K562 (cell line): ENCODE measurements around the gene SULT2A1. TPM values are rescaled to one million over a fixed set of nuclear protein-coding genes. Genes with fewer than 3 reads are reported as not detected.

Experiments used
- ATAC-seq: fragments of 200-7000 bp; cut with Tn5 transposase; 3 replicates; pipeline ENCODE4 v1.9.1; 2020; ENCODE audit warnings: moderate library complexity
- BruUV-seq: library from RNA; stranded (reverse); fragments of 400-500 nt; replicated peaks from 2 replicates; lab custom pipeline; 2021; lab: Mats Ljungman, UMichigan
- CTCF ChIA-PET: fragments of 300-600 bp; formaldehyde crosslinking; extraction: SDS; loops from one replicate; lab custom pipeline; 2021; ENCODE audit warnings: low intra/inter-chr PET ratio; lab: Yijun Ruan, JAX
- POLR2A ChIA-PET: fragments of 300-600, 350-650 bp; sonication (Branson Sonifier 250); formaldehyde crosslinking; extraction: SDS; loops from one replicate; lab custom pipeline; 2021; ENCODE audit warnings: antibody characterized with exemption, inconsistent platforms; lab: Yijun Ruan, JAX
- DNase-seq, 4 experiments: peaks; one replicate each; pipeline versions ENCODE4 v3.0.0 to v3.0.0-alpha.2; 2011 to 2018; ENCODE audit warnings: low spot score in 3 of 4, mixed read lengths in 3 of 4; ENCODE audit errors: extremely low read depth in 1 of 4
- FAIRE-seq: peaks from 2 replicates; lab custom pipeline; 2011; peaks lifted over from hg19 to GRCh38; lab: Jason Lieb, UNC
- H2AFZ ChIP-seq: 2 replicates; pipeline ENCODE4 v1.6.0; 2011; ENCODE audit warnings: low read depth, low read length, control low read depth, inconsistent platforms
- H3K27ac ChIP-seq: fragments of 200-600 bp; 3 replicates; pipeline ENCODE4 v1.8.0; 2011; ENCODE audit warnings: low read depth, mild to moderate bottlenecking, control low read depth, inconsistent platforms, low read length, moderate library complexity, mixed read lengths; ENCODE audit errors: extremely low read depth
- H3K27me3 ChIP-seq, 2 experiments: fragments of 300-600 bp in 1 of 2; 2 replicates in 1 of 2; 3 replicates in 1 of 2; pipeline versions ENCODE4 v1.6.0 to v1.8.0; 2011; ENCODE audit warnings: inconsistent platforms in 2 of 2, low read length in 2 of 2, mild to moderate bottlenecking in 1 of 2, mixed read lengths in 1 of 2, moderate library complexity in 1 of 2; ENCODE audit not compliant: control insufficient read depth in 2 of 2, insufficient read depth in 2 of 2
- H3K36me3 ChIP-seq: fragments of 300-600 bp; 3 replicates; pipeline ENCODE4 v1.8.0; 2011; ENCODE audit warnings: mild to moderate bottlenecking, low read length, inconsistent platforms; ENCODE audit not compliant: control insufficient read depth, insufficient read depth
- H3K4me1 ChIP-seq, 2 experiments: fragments of 200-600 bp in 1 of 2; replicated peaks in 1 of 2; 2 replicates in 1 of 2; 3 replicates in 1 of 2; pipeline versions ENCODE4 v1.5.1 to v1.8.0; 2011; ENCODE audit warnings: inconsistent platforms in 2 of 2, low read length in 2 of 2, mild to moderate bottlenecking in 1 of 2, mixed read lengths in 1 of 2, moderate library complexity in 1 of 2; ENCODE audit not compliant: control insufficient read depth in 2 of 2, insufficient read depth in 2 of 2
- H3K4me2 ChIP-seq: 2 replicates; pipeline ENCODE4 v1.6.1; 2011; ENCODE audit warnings: low read length, control low read depth, inconsistent platforms, mixed read lengths; ENCODE audit not compliant: insufficient read depth
- H3K4me3 ChIP-seq: fragments of 200-600 bp; sonication (generic), shearing (Covaris generic); 2 replicates; pipeline ENCODE4 v1.5.1; 2016; ENCODE audit warnings: control low read depth, inconsistent platforms
- H3K79me2 ChIP-seq: fragments of 200-600 bp; 3 replicates; pipeline ENCODE4 v1.8.0; 2011; ENCODE audit warnings: low read length, inconsistent platforms; ENCODE audit not compliant: control insufficient read depth, insufficient read depth
- H3K9ac ChIP-seq, 2 experiments: 2 replicates each; pipeline versions ENCODE4 v1.6.0 to v1.6.1; 2011; ENCODE audit warnings: low read depth in 2 of 2, low read length in 2 of 2, control low read depth in 1 of 2, inconsistent platforms in 1 of 2, mild to moderate bottlenecking in 1 of 2, mixed read lengths in 1 of 2; ENCODE audit not compliant: insufficient read depth in 1 of 2
- H3K9me1 ChIP-seq: one replicate; pipeline ENCODE4 v1.6.0; 2011; ENCODE audit warnings: inconsistent platforms, mild to moderate bottlenecking, low read length, moderate library complexity; ENCODE audit not compliant: control insufficient read depth, insufficient read depth
- H3K9me3 ChIP-seq: replicated peaks from 2 replicates; pipeline ENCODE4 v1.5.1; 2011; ENCODE audit warnings: low read depth, low read length, inconsistent platforms; ENCODE audit not compliant: control insufficient read depth, insufficient read depth
- H4K20me1 ChIP-seq: replicated peaks from 2 replicates; pipeline ENCODE4 v1.6.1; 2011; ENCODE audit warnings: low read length, inconsistent platforms, mixed read lengths; ENCODE audit not compliant: control insufficient read depth, insufficient read depth
- CEBPZ ChIP-seq: fragments of 150-350 bp; IDR thresholded peaks from 2 replicates; pipeline ENCODE4 v1.6.1; 2014; ENCODE audit warnings: low read depth, mild to moderate bottlenecking, low read length, borderline replicate concordance
- CREB1 ChIP-seq, 2 experiments: sonication (generic) in 1 of 2; formaldehyde crosslinking in 1 of 2; IDR thresholded peaks; 2 replicates each; pipeline versions ENCODE4 v1.6.1 to v1.8.0; 2012 to 2022; ENCODE audit warnings: inconsistent platforms in 1 of 2, mild to moderate bottlenecking in 1 of 2, missing genetic modification reagents in 1 of 2, moderate library complexity in 1 of 2
- RBM22 ChIP-seq: fragments of 200-400 bp; formaldehyde crosslinking; IDR thresholded peaks from 2 replicates; pipeline ENCODE4 v1.6.1; 2018; ENCODE audit warnings: low read length, low read depth; ENCODE audit not compliant: poor library complexity, severe bottlenecking
- RBM34 ChIP-seq: fragments of 200-400 bp; formaldehyde crosslinking; IDR thresholded peaks from 2 replicates; pipeline ENCODE4 v1.6.1; 2018; ENCODE audit warnings: low read length, borderline replicate concordance; ENCODE audit not compliant: insufficient read depth
- REST ChIP-seq, 2 experiments: fragments of 450-650 bp; formaldehyde crosslinking in 1 of 2; IDR thresholded peaks; 2 replicates each; pipeline versions ENCODE4 v1.4.0 to v1.6.1; 2014 to 2020; ENCODE audit warnings: mild to moderate bottlenecking in 2 of 2, borderline replicate concordance in 1 of 2, low read depth in 1 of 2
- TCF7L2 ChIP-seq: fragments of 150-350 bp; IDR thresholded peaks from 2 replicates; pipeline ENCODE4 v1.6.1; 2016; ENCODE audit warnings: low read depth, mild to moderate bottlenecking, low read length, moderate library complexity
- THAP7 ChIP-seq: fragments of 250-450 bp; sonication (Bioruptor Pico); IDR thresholded peaks from 2 replicates; pipeline ENCODE4 v1.5.0; 2021
- ZBTB1 ChIP-seq: sonication (generic); formaldehyde crosslinking; IDR thresholded peaks from 2 replicates; pipeline ENCODE4 v1.8.1; 2023; ENCODE audit warnings: missing genetic modification reagents, low read depth, mild to moderate bottlenecking, borderline replicate concordance
- ZNF584 ChIP-seq: fragments of 200-800 bp; sonication (Bioruptor generic); IDR thresholded peaks from 2 replicates; pipeline ENCODE4 v1.6.1; 2016; ENCODE audit warnings: low read depth, mild to moderate bottlenecking, missing genetic modification characterization, missing compliant biosample characterization
- WGBS: fragments of 100-300 bp; shearing (Covaris generic); methylation state at CpG from one replicate; pipeline ENCODE4 v1.1.6; 2016; ENCODE audit warnings: low coverage, mixed read lengths; ENCODE audit not compliant: insufficient coverage; ENCODE audit errors: missing lambda C conversion rate; 5-methylcytosine and 5-hydroxymethylcytosine counted together
- in situ Hi-C: fragments of 300-500 bp; cut with MboI; formaldehyde crosslinking; loops from 4 replicates; pipeline ENCODE4 v1.15.0; 2018; ENCODE audit warnings: inconsistent platforms, mixed read lengths
- intact Hi-C: fragments of 100-400 bp; cut with micrococcal nuclease; formaldehyde crosslinking; loops from 2 replicates; pipeline ENCODE4 v1.14.2; 2022
- polyA plus RNA-seq, 8 experiments: library from polyadenylated mRNA; depleted of rRNA in 4 of 8; stranded (reverse) in 5 of 8; unstranded in 3 of 8; fragments of >200 nt; fragmentation: Nextera tagmentation in 2 of 8; fragmentation: Illumina TruSeq in 1 of 8; extraction: Ambion mirVana in 2 of 8; extraction: Trizol in 1 of 8; gene quantifications; 2 replicates each; pipeline versions ENCODE4 v1.2.1 to v1.2.3, GENCODE V29; 2011 to 2014; ENCODE audit warnings: inconsistent platforms in 1 of 8, missing spikeins in 1 of 8
- total RNA-seq, 7 experiments: library from RNA; depleted of rRNA in 6 of 7; stranded (reverse); fragments of >200 nt in 6 of 7; fragmentation: Illumina TruSeq in 2 of 7; extraction: Trizol in 2 of 7; gene quantifications; 2 replicates each; pipeline versions ENCODE4 v1.2.1 to v1.2.3, GENCODE V29; 2011 to 2021; ENCODE audit warnings: low replicate concordance in 1 of 7

Gene SULT2A1
- total and polyA plus RNA-seq, 9 of the 15 experiments (the other 6 are each of a cell fraction or from before 2014, with no cell fraction given) = 0.03 to 0.25 (median 0.07) TPM; not detected in 4

GRCh38 chr19:47891622-47891922, 5.5 kb upstream of the SULT2A1 start:
- intact Hi-C loops = loop anchor here (2.0 kb wide), 1 partner anchor 23 kb away; no protein-coding TSS in a partner anchor
- Histone ChIP-seq H3K4me3 (no peak overlapping the region), H3K79me2 (no peaks in the 10 kb centered on the region), H3K36me3 (no peaks in the 10 kb centered on the region), H2AFZ (no peak overlapping the region), H3K4me1 (peaks cover 12 to 18% of the 10 kb centered on the region in 2 experiments), H4K20me1 (no peaks in the 10 kb centered on the region), H3K4me2 (peak overlapping the region; percentile 53), H3K27ac (peak overlapping the region; percentile 80), H3K9me3 (no peaks in the 10 kb centered on the region), H3K27me3 (no peaks in the 10 kb centered on the region; a peak in 1 of 5 replicates), H3K9me1 (no peaks in the 10 kb centered on the region), H3K9ac (peak overlapping the region in 1 of 2 experiments; percentile 48; a peak in 2 of 4 replicates)
- DNase-seq (no peak), ATAC-seq (no peak), FAIRE-seq (no peak)
- BruUV-seq = no TSS peak
- ChIA-PET POLR2A (interaction anchor here (0.6 to 2.2 kb wide), 5 partner anchors 8 to 404 kb away, joined by 3 to 10 read pairs (median 3); no protein-coding TSS in a partner anchor), CTCF (no interaction called here)
- WGBS = 0% methylated on average over 2 of the region's 2 CpGs
- in situ Hi-C loops = no loop called here
- TF ChIP-seq RBM34 = no peak
- TF ChIP-seq CREB1 (IDR thresholded peaks at IDR 0.05) = no peak
- no peak for TF ChIP-seq CREB1 (CRISPR knock-in tag; IDR thresholded peaks at IDR 0.05)
- TF ChIP-seq REST (IDR thresholded peaks at IDR 0.05; ENCODE audit: borderline replicate concordance) = 0 out of 2 replicates have a peak, but pooled peaks have one; percentile 5
- TF ChIP-seq REST (CRISPR knock-in tag; IDR thresholded peaks at IDR 0.05; ENCODE audit: low read depth) = no peak
- no peak for TF ChIP-seq TCF7L2
- TF ChIP-seq CEBPZ = no peak
- TF ChIP-seq ZBTB1 (CRISPR knock-in tag) = no peak
- TF ChIP-seq RBM22 = no peak
- no peak for TF ChIP-seq THAP7
- TF ChIP-seq ZNF584 = no peak
